ENCODE results near the gene ARID5A.

DNA sequence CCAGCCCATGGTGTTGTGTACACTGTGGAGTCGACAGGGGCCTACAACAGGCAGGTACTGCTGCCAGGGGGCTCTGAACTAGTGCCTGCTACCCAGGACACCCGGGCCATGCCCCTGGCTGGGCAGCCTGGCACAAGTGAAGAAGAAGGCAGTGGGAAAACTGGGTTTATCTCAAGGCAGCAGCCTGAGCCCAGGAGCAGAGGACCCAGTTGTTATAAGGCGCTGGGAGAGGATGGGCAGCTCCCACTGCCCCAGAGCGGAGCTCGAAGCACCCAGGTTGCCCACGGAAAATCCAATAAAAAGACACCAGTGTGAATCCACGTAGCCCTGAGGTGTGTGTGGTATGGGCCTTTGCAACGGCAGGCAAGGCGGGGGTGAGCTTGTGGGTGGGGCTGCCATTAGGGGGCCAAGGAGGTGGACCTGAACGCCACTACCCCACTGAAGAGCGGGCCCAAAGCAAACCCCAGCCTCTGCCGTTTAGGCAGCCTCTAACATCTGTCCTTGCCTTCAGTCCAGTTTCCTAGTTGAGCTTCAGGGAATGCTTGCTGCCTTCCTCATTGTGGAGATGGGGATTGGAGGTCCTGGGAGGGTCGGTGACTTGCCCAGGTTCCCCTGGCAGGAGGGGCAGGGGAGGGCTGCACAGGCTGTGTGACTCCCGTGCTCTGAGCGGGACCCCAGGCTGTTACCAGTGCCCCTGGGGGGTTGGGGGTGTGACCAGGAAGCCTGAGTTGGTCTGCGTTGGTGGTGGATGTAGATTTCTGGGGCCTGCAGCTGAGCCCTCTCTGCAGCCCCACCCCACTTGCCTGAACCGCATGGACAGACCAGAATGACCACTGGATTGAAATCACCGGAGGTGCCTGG lies 16.0 kb downstream of the ARID5A start:
- no peak for TF ChIP-seq EZH2phosphoT487 (IDR thresholded peaks at IDR 0.05; ENCODE audit: borderline replicate concordance)
- TF ChIP-seq, protein P1, sequence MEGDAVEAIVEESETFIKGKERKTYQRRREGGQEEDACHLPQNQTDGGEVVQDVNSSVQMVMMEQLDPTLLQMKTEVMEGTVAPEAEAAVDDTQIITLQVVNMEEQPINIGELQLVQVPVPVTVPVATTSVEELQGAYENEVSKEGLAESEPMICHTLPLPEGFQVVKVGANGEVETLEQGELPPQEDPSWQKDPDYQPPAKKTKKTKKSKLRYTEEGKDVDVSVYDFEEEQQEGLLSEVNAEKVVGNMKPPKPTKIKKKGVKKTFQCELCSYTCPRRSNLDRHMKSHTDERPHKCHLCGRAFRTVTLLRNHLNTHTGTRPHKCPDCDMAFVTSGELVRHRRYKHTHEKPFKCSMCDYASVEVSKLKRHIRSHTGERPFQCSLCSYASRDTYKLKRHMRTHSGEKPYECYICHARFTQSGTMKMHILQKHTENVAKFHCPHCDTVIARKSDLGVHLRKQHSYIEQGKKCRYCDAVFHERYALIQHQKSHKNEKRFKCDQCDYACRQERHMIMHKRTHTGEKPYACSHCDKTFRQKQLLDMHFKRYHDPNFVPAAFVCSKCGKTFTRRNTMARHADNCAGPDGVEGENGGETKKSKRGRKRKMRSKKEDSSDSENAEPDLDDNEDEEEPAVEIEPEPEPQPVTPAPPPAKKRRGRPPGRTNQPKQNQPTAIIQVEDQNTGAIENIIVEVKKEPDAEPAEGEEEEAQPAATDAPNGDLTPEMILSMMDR (conservative IDR thresholded peaks at IDR 0.05; ENCODE audit: low read length) = no peak
